ENCODE results near the gene PPIA.

PPIA gene

GRCh38 chr7:44796504-44797328 lies at the start of gene PPIA:
PPIA (plus strand) TSS chr7:44796681; CDS start chr7:44796725, 44 bp downstream.
- DNase-seq (ENCODE audit: low spot score): peak; percentile 100

DNA sequence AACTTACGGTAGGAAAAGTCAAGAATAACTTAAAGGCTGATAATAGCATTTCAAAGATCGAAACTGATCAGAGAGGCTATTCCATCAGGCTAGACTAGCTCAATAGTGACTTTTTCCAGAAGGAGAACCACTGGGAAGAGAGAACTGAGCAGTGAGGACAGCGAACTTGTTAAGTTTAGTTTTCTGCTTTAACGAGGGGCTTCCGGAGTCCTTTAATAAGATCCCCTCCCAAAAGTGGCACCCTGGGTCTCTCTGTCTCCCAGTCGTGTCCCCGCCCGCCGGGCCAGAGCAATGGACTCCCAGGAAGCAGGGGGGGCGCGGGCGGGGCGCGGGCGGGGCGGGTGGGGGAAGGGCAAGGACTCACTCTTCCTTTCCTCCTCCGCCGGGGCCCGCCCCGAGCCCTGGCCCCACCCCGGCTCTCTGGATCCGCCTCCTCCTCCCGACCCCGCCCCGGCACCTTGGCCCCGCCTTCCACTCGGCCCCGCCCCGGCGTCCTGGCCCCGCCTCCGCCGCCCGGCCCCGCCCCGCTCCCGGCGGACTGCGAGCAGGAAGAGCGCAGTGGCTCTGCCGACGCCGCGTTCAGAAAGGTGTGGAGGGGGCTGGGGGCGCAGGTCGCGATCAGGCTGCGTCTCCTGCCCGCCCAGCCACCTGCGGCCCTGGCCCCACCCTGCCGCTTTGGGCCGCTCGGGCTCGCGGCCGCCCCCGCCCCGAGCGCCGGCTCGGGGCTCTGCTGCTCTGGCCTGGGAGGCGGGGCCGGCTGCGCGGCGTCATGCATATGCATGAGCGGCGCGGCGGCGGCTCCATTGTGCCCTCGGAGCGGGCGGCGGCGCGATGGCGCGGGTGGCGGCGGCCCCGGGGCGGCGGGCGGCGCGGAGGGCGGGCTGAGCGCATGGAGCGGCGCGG lies 48.2 kb upstream of the PPIA start, which contains the start of gene ZMIZ2:
Gene ZMIZ2, plus strand, starts transcription at position 803 of the 903 bp plus-strand sequence. CDS start 7,403 bp downstream, outside the sequence.
- peak; percentile 95 for DNase-seq (ENCODE audit: low spot score)

DNA sequence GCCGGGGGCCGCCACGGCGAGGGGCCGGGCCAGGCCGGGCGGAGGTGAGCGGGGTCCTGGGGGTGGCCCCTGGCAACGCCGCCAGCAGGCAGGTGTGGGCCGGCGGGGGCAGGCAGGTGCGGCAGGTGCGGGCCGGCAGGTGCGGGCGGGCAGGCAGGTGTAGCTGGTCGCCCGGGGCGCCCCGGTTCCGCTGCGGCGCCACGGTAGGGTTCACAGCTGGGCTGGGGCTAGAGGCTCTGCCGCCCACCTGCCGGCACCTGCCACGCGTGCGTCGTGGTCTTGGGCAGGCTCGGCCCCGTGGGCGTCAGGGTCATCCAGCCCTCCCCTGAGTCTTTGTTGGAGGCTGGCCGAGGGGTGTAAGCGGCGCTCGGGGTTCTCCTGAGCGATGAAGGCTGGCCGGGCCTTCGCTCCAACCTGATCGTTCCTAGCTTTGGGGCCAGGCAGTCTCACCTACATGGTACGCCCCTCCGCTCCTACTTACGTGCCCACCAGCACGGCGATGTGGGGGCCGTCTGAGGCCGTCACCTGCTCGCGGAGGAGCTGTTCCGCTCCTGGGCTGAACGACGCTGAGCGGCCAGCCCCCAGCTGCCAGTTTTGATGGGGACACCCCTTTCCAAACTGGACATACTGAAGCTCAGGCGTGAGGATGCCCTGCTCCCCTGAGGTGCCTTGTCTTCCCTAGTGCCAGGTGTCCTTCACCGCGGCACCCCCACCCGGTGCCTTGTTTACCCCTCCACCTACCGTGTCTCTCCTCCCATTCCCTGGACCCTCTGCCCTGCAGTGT lies 47.3 kb upstream of the PPIA start:
- no peak for DNase-seq (ENCODE audit: low spot score)

DNA sequence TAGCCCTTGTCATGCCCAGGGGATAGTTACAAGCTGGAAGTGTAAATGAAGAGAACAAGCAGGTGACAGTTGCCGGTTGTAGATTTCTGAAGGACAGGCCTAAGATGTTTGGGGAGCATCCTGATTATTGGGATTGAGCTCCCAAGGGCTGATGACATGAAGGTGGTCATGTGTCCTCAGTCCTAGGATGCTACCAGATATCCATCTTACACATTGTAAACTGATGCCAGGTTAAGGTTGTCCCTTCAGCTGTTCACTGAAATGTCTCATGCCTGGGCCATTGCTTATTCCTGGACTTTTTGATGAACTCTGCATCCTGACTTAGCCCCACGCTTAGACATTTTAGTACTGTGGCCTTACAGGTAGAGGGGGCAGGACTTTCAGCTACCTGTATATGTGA lies 46.5 kb upstream of the PPIA start:
- DNase-seq (ENCODE audit: low spot score): no peak

DNA sequence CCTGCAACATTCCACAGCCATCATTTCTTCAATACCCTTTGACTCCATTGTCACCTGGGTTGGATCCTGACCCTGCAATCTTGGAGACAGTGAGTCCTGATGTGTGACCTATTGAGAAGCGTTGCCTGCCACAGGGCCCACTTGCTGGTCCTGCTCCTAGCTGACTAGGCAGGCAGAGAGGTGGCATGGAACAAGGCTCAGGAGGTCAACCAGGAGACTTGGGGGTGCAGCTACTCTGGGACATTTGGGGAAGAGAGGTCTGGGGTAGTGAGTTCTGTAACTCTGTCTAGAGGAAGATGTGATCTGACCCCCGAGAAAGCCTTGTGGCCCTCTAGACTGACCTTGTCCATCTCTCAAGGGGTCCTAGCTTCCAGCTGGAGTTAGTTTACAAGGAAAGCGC lies 46.1 kb upstream of the PPIA start:
- no peak for DNase-seq (ENCODE audit: low spot score)

- DNase-seq (ENCODE audit: low spot score): no peak
These were observed 45.4 kb upstream of the PPIA start for GRCh38 chr7:44750921-44751571.

DNA sequence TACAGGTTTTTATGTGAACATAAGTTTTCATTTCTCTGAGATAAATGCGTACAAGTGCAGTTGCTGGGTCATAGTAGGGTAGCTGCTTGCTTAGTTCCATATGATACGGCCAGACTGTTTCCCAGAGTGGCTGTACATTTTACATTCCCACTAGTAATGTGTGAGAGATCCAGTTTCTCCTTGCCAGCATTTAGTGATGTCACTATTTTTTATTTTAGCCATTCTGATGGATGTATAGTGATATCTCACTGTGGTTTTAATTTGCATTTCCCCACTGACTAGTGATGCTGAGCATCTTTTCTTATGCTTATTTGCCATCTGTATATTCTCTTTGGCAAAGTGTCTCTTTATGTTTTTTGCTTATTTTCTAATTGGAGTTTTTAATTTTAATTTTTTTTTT lies 43.7 kb upstream of the PPIA start:
- no peak for DNase-seq (ENCODE audit: low spot score)

GRCh38 chr7:44754802-44755697 lies 41.4 kb upstream of the PPIA start:
- DNase-seq (ENCODE audit: low spot score): peak; percentile 36

- DNase-seq (ENCODE audit: low spot score): no peak
These were observed 40.5 kb upstream of the PPIA start for GRCh38 chr7:44755698-44756627.

DNA sequence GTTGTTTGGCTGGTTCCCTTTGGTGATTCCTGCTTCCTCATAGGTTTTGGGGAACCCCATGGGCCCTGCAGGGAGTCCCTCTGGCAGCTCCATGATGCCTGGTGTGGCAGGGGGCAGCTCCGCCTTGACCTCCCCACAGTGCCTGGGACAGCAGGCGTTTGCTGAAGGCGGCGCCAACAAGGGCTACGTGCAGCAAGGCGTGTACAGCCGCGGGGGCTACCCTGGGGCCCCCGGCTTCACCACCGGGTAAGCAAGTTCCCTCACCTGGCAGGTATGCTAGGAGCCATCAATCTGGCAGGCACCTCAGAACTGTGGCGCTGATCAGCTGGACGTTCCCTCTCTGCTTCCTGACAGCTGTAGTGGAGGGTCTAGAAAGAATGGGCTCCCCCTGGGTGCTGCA lies 39.6 kb upstream of the PPIA start:
- DNase-seq (ENCODE audit: low spot score): no peak

GRCh38 chr7:44757311-44757710 lies 39.2 kb upstream of the PPIA start:
- DNase-seq (ENCODE audit: low spot score): no peak

DNA sequence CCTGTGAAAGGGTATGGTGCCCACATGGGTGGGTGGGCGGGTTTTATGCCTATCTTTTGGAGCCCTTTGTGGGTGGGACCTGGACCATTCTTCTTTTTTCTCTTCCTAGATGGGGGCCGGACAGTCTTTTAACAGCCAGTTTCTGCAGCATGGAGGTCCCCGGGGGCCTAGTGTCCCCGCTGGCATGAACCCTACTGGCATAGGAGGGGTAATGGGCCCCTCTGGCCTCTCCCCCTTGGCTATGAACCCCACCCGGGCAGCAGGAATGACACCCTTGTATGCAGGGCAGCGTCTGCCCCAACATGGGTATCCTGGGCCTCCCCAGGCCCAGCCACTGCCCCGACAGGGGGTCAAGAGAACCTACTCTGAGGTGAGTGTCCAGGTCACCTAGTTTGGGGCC lies 38.7 kb upstream of the PPIA start:
- DNase-seq (ENCODE audit: low spot score): no peak

- DNase-seq (ENCODE audit: low spot score): no peak
These were observed 37.2 kb upstream of the PPIA start for GRCh38 chr7:44759246-44759645.

DNA sequence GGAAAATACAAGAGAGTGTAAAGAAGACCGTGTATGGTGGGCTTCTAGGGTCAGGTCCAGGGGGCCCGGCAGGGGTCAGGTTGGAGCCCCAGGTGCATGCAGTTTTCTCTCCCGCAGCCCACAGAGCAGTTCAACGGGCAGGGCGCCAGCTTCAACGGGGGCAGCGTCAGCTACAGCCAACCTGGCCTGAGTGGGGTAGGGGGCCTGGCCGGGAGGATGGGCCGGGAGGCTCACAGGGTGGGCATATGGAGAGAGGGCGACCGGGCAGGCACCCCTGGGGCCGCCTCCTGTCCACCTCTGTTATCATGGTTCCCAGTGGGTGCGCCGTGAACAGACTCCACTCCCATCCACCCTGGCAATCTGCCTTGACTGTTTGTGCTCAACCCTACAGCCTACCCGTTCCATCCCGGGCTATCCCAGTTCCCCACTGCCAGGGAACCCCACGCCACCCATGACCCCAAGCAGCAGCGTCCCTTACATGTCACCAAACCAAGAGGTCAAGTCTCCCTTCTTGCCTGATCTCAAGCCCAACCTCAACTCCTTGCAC lies 36.4 kb upstream of the PPIA start:
- no peak for DNase-seq (ENCODE audit: low spot score)

DNA sequence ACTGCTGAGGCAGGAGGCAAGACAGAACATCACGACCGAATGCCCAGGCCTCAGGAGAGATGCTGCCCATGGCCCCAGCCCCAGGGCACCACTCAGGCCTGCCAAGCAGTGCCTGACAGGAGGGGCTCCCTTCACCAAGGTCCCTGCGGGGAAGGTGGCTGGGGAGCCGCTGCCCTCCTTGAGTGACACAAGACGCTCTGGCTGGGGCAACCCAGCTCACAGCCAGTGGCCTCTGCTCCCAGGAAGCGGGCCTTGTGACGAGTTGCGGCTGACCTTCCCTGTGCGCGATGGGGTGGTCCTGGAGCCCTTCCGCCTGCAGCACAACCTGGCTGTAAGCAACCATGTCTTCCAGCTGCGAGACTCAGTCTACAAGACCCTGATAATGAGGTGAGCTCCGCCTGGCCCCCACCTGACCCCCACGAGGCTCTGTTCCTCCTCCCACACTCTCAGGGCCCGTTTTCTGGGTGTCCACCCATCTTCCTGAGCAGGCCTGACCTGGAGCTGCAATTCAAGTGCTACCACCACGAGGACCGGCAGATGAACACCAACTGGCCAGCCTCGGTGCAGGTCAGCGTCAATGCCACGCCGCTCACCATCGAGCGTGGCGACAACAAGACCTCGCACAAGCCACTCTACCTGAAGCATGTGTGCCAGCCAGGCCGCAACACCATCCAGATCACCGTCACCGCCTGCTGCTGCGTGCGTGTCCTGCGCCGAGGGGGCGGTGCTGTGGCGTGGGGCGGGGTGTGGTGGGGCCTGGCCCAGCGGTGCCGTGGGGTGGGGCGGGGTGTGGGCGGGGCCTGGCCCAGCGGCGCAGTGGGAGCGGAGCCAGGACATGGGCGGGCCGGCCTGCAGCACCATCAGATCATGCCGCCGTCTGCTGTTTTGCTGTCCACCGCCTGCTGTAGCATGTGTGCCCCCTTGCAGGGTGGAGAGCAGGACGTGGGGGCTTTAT lies 35.0 kb upstream of the PPIA start:
- DNase-seq (ENCODE audit: low spot score): no peak

DNA sequence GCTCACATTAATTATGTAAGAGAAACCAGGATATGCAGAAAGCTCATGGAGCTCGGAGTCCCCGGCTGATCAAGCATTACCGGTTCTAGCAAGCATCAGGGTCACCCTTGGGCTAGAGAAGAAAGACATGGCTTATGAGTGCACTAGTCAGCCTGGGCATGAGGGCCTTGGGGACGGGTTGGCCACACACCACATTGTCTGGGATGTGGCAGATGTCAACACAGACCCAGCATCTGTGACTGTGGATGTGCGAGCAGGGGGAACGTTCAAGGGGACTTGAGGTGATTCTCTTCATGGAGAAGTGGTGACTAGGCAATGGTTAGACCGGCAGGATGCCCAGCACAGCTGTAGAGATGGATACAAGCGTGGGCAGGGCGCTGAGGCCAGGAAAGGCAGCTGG lies 34.2 kb upstream of the PPIA start:
- DNase-seq (ENCODE audit: low spot score): no peak

DNA sequence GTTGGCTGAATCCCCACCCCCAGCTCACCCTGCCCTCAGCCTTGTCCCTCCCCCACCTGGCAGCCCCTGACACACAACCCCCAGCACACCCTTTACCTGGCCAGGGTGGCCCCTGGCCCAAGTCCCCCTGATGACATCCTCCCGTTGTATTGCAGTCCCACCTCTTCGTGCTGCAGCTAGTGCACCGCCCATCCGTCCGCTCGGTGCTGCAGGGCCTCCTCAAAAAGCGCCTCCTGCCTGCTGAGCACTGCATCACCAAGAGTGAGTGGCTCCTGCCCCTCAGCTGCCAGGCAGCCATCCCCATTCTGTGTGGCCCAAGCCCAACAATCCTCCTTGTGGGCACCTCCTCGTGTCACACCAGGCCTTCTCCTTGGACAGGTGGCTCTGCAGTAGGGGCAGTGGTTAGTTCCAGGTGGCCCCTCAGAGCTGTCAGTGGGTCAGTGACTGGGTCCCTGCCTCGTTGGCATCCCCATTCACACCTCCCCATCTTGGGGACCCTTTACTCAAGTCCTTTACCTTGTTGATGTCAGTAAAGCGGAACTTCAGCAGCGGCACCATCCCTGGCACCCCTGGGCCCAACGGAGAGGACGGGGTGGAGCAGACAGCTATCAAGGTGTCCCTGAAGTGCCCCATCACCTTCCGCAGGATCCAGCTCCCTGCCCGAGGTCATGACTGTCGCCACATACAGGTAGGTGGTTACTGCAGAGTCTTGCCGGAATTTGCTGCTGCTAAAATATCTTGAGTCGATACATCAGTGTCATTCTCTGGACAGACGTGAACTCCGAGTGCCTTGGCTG lies 33.6 kb upstream of the PPIA start:
- DNase-seq (ENCODE audit: low spot score): no peak

Measured in LoVo (cell line).